Measurements from ENCODE around the gene NAB2.

The NAB2 gene

DNA sequence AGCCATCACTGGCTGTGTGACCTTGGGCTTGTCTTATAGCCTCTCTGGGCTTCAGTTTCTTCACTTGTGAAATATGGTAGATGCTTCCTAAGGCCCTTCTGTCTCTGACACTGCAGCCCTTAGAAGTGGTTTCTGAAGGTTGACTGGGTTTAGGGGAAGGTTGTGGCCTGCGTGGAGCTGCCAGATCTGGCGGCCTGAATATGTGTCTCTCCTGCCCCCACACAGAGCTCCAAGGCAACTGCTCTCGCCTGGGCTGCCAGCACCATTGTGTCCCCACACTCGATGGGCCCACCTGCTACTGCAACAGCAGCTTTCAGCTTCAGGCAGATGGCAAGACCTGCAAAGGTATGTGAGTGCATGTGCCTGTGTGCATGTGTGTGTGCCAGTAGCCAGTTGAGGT, 54.5 kb downstream of the NAB2 start:
- TF ChIP-seq TCF4 (CRISPR knock-in tag; IDR thresholded peaks at IDR 0.05; ENCODE audit: borderline replicate concordance): no peak
- no peak for TF ChIP-seq RARB (CRISPR knock-in tag; IDR thresholded peaks at IDR 0.05)
- TF ChIP-seq, protein P1, sequence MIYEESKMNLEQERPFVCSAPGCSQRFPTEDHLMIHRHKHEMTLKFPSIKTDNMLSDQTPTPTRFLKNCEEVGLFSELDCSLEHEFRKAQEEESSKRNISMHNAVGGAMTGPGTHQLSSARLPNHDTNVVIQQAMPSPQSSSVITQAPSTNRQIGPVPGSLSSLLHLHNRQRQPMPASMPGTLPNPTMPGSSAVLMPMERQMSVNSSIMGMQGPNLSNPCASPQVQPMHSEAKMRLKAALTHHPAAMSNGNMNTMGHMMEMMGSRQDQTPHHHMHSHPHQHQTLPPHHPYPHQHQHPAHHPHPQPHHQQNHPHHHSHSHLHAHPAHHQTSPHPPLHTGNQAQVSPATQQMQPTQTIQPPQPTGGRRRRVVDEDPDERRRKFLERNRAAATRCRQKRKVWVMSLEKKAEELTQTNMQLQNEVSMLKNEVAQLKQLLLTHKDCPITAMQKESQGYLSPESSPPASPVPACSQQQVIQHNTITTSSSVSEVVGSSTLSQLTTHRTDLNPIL (CRISPR knock-in tag; IDR thresholded peaks at IDR 0.05; ENCODE audit: low read depth): no peak
- TF ChIP-seq OSR1 (CRISPR knock-in tag; IDR thresholded peaks at IDR 0.05): no peak
- TF ChIP-seq BACH2 (CRISPR knock-in tag; IDR thresholded peaks at IDR 0.05; ENCODE audit: borderline replicate concordance): no peak
- no peak for TF ChIP-seq ZNF565 (CRISPR knock-in tag; conservative IDR thresholded peaks at IDR 0.05; ENCODE audit: low read depth)
- no peak for TF ChIP-seq PPARA (CRISPR knock-in tag; IDR thresholded peaks at IDR 0.05; ENCODE audit: borderline replicate concordance)
- TF ChIP-seq, protein P2, sequence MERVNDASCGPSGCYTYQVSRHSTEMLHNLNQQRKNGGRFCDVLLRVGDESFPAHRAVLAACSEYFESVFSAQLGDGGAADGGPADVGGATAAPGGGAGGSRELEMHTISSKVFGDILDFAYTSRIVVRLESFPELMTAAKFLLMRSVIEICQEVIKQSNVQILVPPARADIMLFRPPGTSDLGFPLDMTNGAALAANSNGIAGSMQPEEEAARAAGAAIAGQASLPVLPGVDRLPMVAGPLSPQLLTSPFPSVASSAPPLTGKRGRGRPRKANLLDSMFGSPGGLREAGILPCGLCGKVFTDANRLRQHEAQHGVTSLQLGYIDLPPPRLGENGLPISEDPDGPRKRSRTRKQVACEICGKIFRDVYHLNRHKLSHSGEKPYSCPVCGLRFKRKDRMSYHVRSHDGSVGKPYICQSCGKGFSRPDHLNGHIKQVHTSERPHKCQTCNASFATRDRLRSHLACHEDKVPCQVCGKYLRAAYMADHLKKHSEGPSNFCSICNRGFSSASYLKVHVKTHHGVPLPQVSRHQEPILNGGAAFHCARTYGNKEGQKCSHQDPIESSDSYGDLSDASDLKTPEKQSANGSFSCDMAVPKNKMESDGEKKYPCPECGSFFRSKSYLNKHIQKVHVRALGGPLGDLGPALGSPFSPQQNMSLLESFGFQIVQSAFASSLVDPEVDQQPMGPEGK (CRISPR knock-in tag; IDR thresholded peaks at IDR 0.05; ENCODE audit: borderline replicate concordance): no peak
- TF ChIP-seq CSDC2 (CRISPR knock-in tag; IDR thresholded peaks at IDR 0.05): no peak
- no peak for TF ChIP-seq GLIS3 (CRISPR knock-in tag; IDR thresholded peaks at IDR 0.05)
- TF ChIP-seq ZC3H10 (CRISPR knock-in tag; IDR thresholded peaks at IDR 0.05): no peak
- TF ChIP-seq ISL1 (CRISPR knock-in tag; IDR thresholded peaks at IDR 0.05): no peak
- TF ChIP-seq ZNF70 (CRISPR knock-in tag; IDR thresholded peaks at IDR 0.05): no peak
- TF ChIP-seq TOX (CRISPR knock-in tag; IDR thresholded peaks at IDR 0.05; ENCODE audit: borderline replicate concordance): no peak
- TF ChIP-seq, protein P3, sequence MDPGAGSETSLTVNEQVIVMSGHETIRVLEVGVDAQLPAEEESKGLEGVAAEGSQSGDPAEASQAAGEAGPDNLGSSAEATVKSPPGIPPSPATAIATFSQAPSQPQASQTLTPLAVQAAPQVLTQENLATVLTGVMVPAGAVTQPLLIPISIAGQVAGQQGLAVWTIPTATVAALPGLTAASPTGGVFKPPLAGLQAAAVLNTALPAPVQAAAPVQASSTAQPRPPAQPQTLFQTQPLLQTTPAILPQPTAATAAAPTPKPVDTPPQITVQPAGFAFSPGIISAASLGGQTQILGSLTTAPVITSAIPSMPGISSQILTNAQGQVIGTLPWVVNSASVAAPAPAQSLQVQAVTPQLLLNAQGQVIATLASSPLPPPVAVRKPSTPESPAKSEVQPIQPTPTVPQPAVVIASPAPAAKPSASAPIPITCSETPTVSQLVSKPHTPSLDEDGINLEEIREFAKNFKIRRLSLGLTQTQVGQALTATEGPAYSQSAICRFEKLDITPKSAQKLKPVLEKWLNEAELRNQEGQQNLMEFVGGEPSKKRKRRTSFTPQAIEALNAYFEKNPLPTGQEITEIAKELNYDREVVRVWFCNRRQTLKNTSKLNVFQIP (CRISPR knock-in tag; IDR thresholded peaks at IDR 0.05; ENCODE audit: borderline replicate concordance, low read depth): no peak
- no peak for TF ChIP-seq ZNF8 (CRISPR knock-in tag; IDR thresholded peaks at IDR 0.05)
- no peak for TF ChIP-seq ZFP30 (CRISPR knock-in tag; IDR thresholded peaks at IDR 0.05)
- no peak for ATAC-seq

Measured in SK-N-SH treated with all-trans-retinoic acid at 6 μM for 48 hours (cell line).